Thyroid gland (tissue), 4 donors: ENCODE measurements around the gene NR3C2. TPM values are rescaled to one million over a fixed set of nuclear protein-coding genes. Genes with fewer than 3 reads are reported as not detected.

Experiments used
- DNase-seq, 2 donors: peaks; one replicate each; pipeline ENCODE4 v3.0.0-alpha.2; 2019
- H3K27ac ChIP-seq, 3 donors: fragments of 200-600 bp; sonication (generic); 1 replicate in 2 of 3; 2 replicates in 1 of 3; pipeline ENCODE4 v1.5.1; 2016 to 2019; ENCODE audit warnings: mild to moderate bottlenecking in 1 of 3, moderate library complexity in 1 of 3
- H3K27me3 ChIP-seq: fragments of 200-600 bp; sonication (generic); one replicate; pipeline ENCODE4 v1.5.1; 2019
- H3K36me3 ChIP-seq, 2 donors: fragments of 200-600 bp; sonication (generic); one replicate each; pipeline ENCODE4 v1.5.1; 2016 to 2019
- H3K4me1 ChIP-seq, 2 donors: fragments of 200-600 bp; sonication (generic); one replicate each; pipeline ENCODE4 v1.5.1; 2017 to 2019
- H3K4me3 ChIP-seq, 3 donors: fragments of 200-600 bp; sonication (generic); replicated peaks in 1 of 3; 1 replicate in 2 of 3; 2 replicates in 1 of 3; pipeline ENCODE4 v1.5.1; 2016; ENCODE audit warnings: mild to moderate bottlenecking in 1 of 3
- H3K9me3 ChIP-seq: fragments of 200-600 bp; sonication (generic); one replicate; pipeline ENCODE4 v1.5.1; 2017
- CTCF ChIP-seq, 6 experiments: fragments of 200-600 bp in 3 of 6; fragments of 450-650 bp in 3 of 6; sonication (generic) in 3 of 6; IDR thresholded peaks; one replicate each; pipeline ENCODE4 v1.5.1; 2016 to 2019; ENCODE audit warnings: antibody characterized with exemption in 6 of 6, mild to moderate bottlenecking in 2 of 6, inconsistent platforms in 1 of 6, moderate library complexity in 1 of 6
- POLR2A ChIP-seq, 2 donors: fragments of 450-650 bp; IDR thresholded peaks; one replicate each; pipeline ENCODE4 v1.6.1; 2017; ENCODE audit warnings: antibody characterized with exemption in 2 of 2, mild to moderate bottlenecking in 2 of 2, moderate library complexity in 1 of 2
- WGBS, 2 donors: methylation state at CpG; one replicate each; pipeline ENCODE4 v1.1.5; 2017; 5-methylcytosine and 5-hydroxymethylcytosine counted together
- intact Hi-C: fragments of 100-400 bp; cut with DNase I; formaldehyde crosslinking; loops from one replicate; pipeline ENCODE4 v1.15.1; 2023
- total RNA-seq, 4 donors: library from RNA; depleted of rRNA; stranded (reverse); fragments of >200 nt; gene quantifications; one replicate each; pipeline ENCODE4 v1.2.3, GENCODE V29; 2016

NR3C2 gene
- total RNA-seq, 4 donors from 2014 or later = 51.6 to 161 (median 72.3) TPM

GRCh38 chr4:148112231-148112982 is 329.8 kb downstream of the NR3C2 start:
- Histone ChIP-seq H3K27ac (no peak overlapping the region), H3K27me3 (no peaks in the 10 kb centered on the region), H3K9me3 (no peaks in the 10 kb centered on the region), H3K36me3 (peaks cover 10 to 21% of the 10 kb centered on the region in 2 donors), H3K4me3 (no peak overlapping the region), H3K4me1 (peaks cover 12 to 17% of the 10 kb centered on the region in 2 donors)
- intact Hi-C loops = no loop called here
- WGBS, 2 donors = 86 to 91% methylated on average over 4 of the region's 4 CpGs
- TF ChIP-seq CTCF (IDR thresholded peaks at IDR 0.05) = no peak
- no peak for TF ChIP-seq POLR2A (IDR thresholded peaks at IDR 0.05)
- no peak for DNase-seq

DNA sequence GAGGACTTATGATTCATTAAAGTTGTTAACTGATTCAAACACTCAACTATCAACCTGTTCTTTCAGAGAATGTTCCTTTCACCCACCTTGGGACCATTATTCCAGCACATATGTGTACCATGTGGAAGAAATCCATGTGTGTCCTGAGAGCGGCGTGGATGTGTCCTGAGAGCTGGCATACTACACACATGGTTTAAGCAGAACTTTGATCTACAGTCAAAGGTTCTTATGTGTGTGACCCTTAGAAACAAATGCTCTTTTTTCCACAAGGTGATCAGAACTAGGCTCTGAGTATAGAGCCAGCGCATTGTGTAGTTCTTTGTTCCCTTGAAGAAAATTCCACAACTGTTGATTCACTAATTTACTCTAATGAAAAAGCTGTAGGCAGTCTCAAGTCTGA is 332.0 kb downstream of the NR3C2 start:
- Histone ChIP-seq H3K4me1 (no peaks in the 10 kb centered on the region), H3K27me3 (no peaks in the 10 kb centered on the region), H3K36me3 (peaks cover 10 to 21% of the 10 kb centered on the region in 2 donors), H3K9me3 (no peaks in the 10 kb centered on the region), H3K4me3 (no peak overlapping the region), H3K27ac (no peak overlapping the region)
- intact Hi-C loops = no loop called here
- 98% methylated on average over 3 of the region's 3 CpGs for WGBS, 2 donors
- no peak for TF ChIP-seq POLR2A (IDR thresholded peaks at IDR 0.05)
- TF ChIP-seq CTCF (IDR thresholded peaks at IDR 0.05) = no peak
- no peak for DNase-seq

- intact Hi-C loops = no loop called here
- Histone ChIP-seq H3K27ac (no peak overlapping the region), H3K4me1 (no peaks in the 10 kb centered on the region), H3K36me3 (peaks cover 10 to 21% of the 10 kb centered on the region in 2 donors), H3K4me3 (no peak overlapping the region), H3K27me3 (no peaks in the 10 kb centered on the region), H3K9me3 (no peaks in the 10 kb centered on the region)
- no peak for DNase-seq
- WGBS, 2 donors = 81 to 82% methylated on average over 3 of the region's 3 CpGs
- TF ChIP-seq CTCF (IDR thresholded peaks at IDR 0.05) = no peak
- no peak for TF ChIP-seq POLR2A (IDR thresholded peaks at IDR 0.05)
Observed at GRCh38 chr4:148109216-148109615, 333.0 kb downstream of the NR3C2 start.

DNA sequence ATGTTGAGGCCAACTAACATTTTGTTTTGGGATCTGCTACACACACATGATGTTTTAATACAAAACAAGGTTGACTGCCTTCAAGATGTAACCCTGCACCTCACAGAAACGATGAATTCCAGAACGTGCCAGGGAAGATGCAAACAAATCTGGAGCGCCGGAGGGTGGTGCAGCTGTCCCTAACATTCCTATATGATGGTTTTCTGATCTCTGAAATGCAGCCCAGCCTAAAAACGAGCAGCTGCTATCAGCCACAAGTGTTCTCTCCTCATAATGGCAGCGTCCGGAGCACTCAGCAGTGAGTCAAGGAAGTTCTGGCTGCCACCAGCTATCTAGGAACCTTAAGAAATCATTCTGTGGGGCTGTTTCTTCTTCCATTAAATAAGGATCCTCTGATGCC is 333.4 kb downstream of the NR3C2 start:
- Histone ChIP-seq H3K27ac (no peak overlapping the region), H3K4me3 (no peak overlapping the region), H3K36me3 (peaks cover 6 to 22% of the 10 kb centered on the region in 2 donors), H3K4me1 (no peaks in the 10 kb centered on the region), H3K27me3 (no peaks in the 10 kb centered on the region), H3K9me3 (no peaks in the 10 kb centered on the region)
- intact Hi-C loops = no loop called here
- DNase-seq = no peak
- 92 to 98% methylated on average over 5 to 7 of the region's 7 CpGs for WGBS, 2 donors
- TF ChIP-seq POLR2A (IDR thresholded peaks at IDR 0.05) (no peak), CTCF (IDR thresholded peaks at IDR 0.05) (no peak)

DNA sequence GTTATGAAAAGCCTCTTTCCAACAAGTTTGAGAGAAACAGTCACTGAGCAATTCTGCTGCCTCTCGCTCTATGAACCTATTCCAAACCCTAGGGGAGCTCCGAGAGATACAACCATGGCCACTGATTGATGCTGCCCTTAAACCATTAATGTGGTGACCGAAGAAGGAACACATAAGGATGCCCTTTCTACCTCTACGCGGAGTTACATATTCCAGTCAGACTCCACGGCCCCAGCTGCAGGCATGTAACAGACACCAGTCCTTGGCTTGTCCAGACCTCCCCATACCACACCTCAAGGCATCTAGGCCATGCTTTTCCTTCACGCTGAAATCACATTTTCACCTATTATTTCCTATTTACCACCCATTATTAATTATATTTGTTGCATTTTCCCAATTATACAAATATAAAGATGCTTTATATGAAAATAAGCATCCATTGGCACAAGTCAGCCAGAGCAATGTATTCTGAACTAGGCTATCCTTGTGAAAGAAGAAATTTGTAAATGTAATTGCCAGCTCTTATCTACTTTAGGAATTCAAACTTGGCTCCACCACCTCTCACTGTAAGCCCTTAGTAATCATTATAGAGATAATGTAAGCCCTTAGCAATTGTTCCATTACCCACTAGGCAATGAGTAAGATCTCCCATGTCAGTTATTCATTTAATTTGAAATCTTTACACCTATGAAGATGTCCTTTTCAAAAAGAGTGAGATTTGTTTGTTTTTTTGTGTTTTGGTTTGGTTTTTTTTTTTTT is 338.4 kb downstream of the NR3C2 start:
- H3K4me3 ChIP-seq = no peak overlapping the region
- DNase-seq = no peak
- intact Hi-C loops = no loop called here
- no peaks in the 10 kb centered on the region for H3K9me3 ChIP-seq
- no peak for TF ChIP-seq CTCF (IDR thresholded peaks at IDR 0.05)
- TF ChIP-seq POLR2A (IDR thresholded peaks at IDR 0.05) = no peak
- no peak overlapping the region for H3K27ac ChIP-seq
- H3K27me3 ChIP-seq = no peaks in the 10 kb centered on the region
- peaks cover 0 to 12% of the 10 kb centered on the region in 2 donors for H3K36me3 ChIP-seq
- 92 to 98% methylated on average over 7 of the region's 7 CpGs for WGBS, 2 donors
- no peaks in the 10 kb centered on the region for H3K4me1 ChIP-seq
